ENCODE results near the gene THPO. TPM values are rescaled to one million over a fixed set of nuclear protein-coding genes. Genes with fewer than 3 reads are reported as not detected.

THPO gene
- total RNA-seq, 2 donors from 2014 or later: 0.71 to 1.1 TPM

GRCh38 chr3:184354754-184355153 is 23.3 kb downstream of the THPO start:
- intact Hi-C loops (cut with DNase I): no loop called here

GRCh38 chr3:184354121-184354728 is 23.8 kb downstream of the THPO start:
- DNase-seq (ENCODE audit: low spot score): peak; percentile 87

More at GRCh38 chr3:184354754-184355153, 23.3 kb downstream of the THPO start:
- peak; percentile 64 for DNase-seq (ENCODE audit: low spot score)

GRCh38 chr3:184353546-184353941 is 24.5 kb downstream of the THPO start:
- DNase-seq (ENCODE audit: low spot score): peak; percentile 75
- intact Hi-C loops (cut with DNase I): no loop called here

More at GRCh38 chr3:184354121-184354728, 23.8 kb downstream of the THPO start:
- intact Hi-C loops (cut with DNase I): no loop called here

GRCh38 chr3:184352897-184353545 is 25.0 kb downstream of the THPO start:
- intact Hi-C loops (cut with DNase I): no loop called here
- peak; percentile 63 for DNase-seq (ENCODE audit: low spot score)

DNA sequence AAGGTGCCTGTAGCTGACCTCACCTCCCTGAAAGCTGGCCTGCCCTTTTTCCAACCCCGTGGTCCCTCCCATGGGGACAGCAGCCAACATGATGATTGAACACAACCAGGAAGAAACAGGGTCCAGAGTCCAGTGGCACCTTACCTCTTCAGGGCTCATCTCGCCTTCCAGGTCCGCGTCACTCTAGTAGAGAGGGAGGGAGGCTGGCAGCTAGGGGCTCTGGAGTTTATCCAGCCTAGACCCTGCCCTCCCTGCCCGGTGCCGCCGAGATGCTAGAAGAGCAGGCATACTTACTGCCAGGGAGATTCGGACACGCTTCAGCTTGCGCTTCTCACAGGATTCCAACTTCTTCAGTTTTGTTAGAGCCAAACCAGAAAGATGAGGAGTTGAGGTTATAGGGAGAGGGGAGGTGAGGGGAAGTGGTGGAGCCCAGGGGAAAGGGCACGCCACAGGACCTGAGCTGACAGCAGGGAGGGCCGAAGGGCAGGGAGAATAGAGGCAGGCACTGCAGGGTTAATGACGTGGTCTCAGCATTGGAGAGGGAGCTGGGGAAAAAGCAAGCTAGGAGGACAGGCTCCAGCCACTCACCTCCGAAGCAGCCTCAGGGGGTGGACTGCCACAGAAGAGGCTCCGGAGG is 25.7 kb downstream of the THPO start:
- intact Hi-C loops (cut with DNase I): no loop called here
- DNase-seq (ENCODE audit: low spot score): peak; percentile 74

- no peak for DNase-seq (ENCODE audit: low spot score)
- intact Hi-C loops (cut with DNase I): no loop called here
These were observed 26.4 kb downstream of the THPO start for GRCh38 chr3:184351511-184352148.

GRCh38 chr3:184350618-184351017 is 27.4 kb downstream of the THPO start:
- intact Hi-C loops (cut with DNase I): no loop called here
- DNase-seq (ENCODE audit: low spot score): no peak

DNA sequence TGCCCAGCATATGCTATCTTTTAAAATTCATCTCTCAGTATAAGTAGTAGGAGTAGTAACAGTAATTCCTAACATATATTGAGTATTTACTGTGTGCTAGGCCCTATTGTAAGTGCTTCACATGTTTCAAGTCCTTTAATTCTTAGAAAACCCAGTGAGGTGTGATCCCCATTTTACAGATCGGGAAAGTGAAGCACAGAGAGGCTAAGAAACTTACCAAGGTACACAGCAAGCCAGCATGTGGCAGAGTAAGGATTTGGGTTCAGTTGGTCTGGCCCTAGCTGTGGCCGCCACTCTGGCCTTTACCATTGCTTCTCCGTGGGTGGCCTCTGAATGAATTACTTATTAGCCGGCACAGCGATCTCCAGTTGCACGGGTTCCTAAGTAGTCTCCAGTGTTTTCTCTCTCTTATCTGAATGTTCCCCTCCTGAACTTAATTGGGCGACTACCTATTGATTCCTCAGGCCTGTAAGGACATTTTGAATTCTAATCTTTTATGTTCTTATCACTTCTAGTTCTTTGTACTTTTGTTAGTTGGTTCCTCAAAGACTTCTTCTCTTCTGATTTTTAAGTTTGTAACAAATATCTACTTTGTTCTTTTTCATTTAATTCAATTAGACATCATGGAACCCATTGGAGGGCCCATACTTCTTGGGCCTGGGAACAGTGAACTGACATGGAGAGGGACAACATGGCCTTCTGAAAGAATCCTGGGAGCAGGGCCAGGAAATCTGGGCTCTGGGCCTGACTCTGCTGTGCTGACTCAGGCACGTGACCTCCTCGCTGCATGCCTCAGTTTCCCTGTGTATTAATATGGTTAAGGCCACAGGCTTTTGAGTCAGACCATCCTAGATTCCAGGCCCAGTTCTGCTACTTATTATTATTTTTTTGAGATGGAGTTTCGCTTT is 28.2 kb downstream of the THPO start:
- intact Hi-C loops (cut with DNase I): loop anchor here in 1 of 2 donors (5.0 kb wide), 1 partner anchor 43 kb away; no protein-coding TSS in a partner anchor

GRCh38 chr3:184348057-184348382 is 30.0 kb downstream of the THPO start:
- DNase-seq (ENCODE audit: low spot score): no peak
- intact Hi-C loops (cut with DNase I): loop anchor here in 1 of 2 donors (5.0 kb wide), 1 partner anchor 41 kb away; no protein-coding TSS in a partner anchor

More for the DNA sequence above, 28.2 kb downstream of the THPO start:
- no peak for DNase-seq (ENCODE audit: low spot score)

- intact Hi-C loops (cut with DNase I): loop anchor here in 1 of 2 donors (5.0 kb wide), 1 partner anchor 40 kb away; no protein-coding TSS in a partner anchor
These were observed 30.5 kb downstream of the THPO start for GRCh38 chr3:184347321-184348056.

GRCh38 chr3:184346480-184347190 is 31.4 kb downstream of the THPO start:
- intact Hi-C loops (cut with DNase I): loop anchor here in 1 of 2 donors (5.0 kb wide), 1 partner anchor 39 kb away; no protein-coding TSS in a partner anchor
- DNase-seq (ENCODE audit: low spot score): no peak

More at GRCh38 chr3:184347321-184348056, 30.5 kb downstream of the THPO start:
- DNase-seq (ENCODE audit: low spot score): no peak

DNA sequence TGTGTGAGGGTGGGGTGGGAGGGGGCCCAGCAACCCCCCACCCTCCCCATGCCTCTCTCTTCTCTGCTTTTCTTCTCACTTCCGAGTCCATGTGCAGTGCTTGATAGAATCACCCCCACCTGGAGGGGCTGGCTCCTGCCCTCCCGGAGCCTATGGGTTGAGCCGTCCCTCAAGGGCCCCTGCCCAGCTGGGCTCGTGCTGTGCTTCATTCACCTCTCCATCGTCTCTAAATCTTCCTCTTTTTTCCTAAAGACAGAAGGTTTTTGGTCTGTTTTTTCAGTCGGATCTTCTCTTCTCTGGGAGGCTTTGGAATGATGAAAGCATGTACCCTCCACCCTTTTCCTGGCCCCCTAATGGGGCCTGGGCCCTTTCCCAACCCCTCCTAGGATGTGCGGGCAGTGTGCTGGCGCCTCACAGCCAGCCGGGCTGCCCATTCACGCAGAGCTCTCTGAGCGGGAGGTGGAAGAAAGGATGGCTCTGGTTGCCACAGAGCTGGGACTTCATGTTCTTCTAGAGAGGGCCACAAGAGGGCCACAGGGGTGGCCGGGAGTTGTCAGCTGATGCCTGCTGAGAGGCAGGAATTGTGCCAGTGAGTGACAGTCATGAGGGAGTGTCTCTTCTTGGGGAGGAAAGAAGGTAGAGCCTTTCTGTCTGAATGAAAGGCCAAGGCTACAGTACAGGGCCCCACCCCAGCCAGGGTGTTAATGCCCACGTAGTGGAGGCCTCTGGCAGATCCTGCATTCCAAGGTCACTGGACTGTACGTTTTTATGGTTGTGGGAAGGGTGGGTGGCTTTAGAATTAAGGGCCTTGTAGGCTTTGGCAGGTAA is 32.5 kb downstream of the THPO start:
- DNase-seq (ENCODE audit: low spot score): no peak
- intact Hi-C loops (cut with DNase I): loop anchor here in 1 of 2 donors (5.0 kb wide), 1 partner anchor 38 kb away; no protein-coding TSS in a partner anchor

- intact Hi-C loops (cut with DNase I): loop anchor here in 1 of 2 donors (5.0 kb wide), 1 partner anchor 37 kb away; no protein-coding TSS in a partner anchor
These were observed 33.3 kb downstream of the THPO start for GRCh38 chr3:184344579-184345316.

DNA sequence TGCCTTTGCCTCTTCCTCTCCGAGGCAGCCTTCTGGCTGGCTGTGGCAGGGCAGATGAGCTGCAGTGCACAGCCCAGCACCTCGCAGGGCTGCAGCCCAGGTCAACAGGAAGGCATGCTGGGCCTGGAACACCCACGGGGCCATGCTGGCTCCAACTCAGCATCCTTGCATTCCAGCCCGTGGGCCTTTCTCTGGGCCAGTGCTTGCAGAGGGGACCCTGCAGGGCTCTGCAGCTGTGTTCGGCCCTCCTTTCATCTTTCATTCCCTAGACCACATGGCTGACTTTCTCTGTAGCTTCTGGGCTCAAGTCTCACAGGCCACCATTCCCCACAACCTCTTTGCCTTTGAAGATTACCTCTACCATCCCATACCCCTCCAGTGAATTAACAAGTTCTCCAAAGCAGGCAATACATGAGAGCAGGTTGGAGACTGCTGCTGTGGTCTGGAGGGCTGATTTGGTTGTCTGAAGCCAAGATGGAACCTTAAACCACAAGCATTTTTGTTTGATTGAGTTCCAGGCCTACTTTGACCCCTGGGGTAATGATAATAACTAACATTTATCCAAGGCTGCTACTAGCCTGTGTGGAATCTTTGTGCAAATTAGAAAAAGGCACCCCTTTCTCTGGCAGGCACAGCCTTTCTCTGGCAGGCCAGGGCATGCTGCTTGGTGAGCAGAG is 34.7 kb downstream of the THPO start:
- intact Hi-C loops (cut with DNase I): no loop called here
- DNase-seq (ENCODE audit: low spot score): no peak

More at GRCh38 chr3:184344579-184345316, 33.3 kb downstream of the THPO start:
- no peak for DNase-seq (ENCODE audit: low spot score)

GRCh38 chr3:184341925-184342324 is 36.1 kb downstream of the THPO start:
- no peak for DNase-seq (ENCODE audit: low spot score)
- intact Hi-C loops (cut with DNase I): no loop called here
